GM12891 (cell line): ENCODE measurements around the gene BMPR1A.

Experiments
- PAX5 ChIP-seq: IDR thresholded peaks from 2 replicates; pipeline ENCODE4 v1.6.1; 2011; ENCODE audit warnings: low read length, moderate library complexity, mild to moderate bottlenecking; ENCODE audit not compliant: insufficient read depth, severe bottlenecking
- POLR2A ChIP-seq: IDR thresholded peaks from 2 replicates; pipeline ENCODE4 v1.6.1; 2011; ENCODE audit warnings: low read depth, low read length, control low read depth
- POLR2AphosphoS5 ChIP-seq: IDR thresholded peaks from 2 replicates; pipeline ENCODE4 v1.6.1; 2011; ENCODE audit warnings: low read depth, low read length, control low read depth
- POU2F2 ChIP-seq: IDR thresholded peaks from 2 replicates; pipeline ENCODE4 v1.6.1; 2011; ENCODE audit warnings: low read depth, mild to moderate bottlenecking, control low read depth, low read length, moderate library complexity
- TAF1 ChIP-seq: IDR thresholded peaks from 2 replicates; pipeline ENCODE4 v1.6.1; 2011; ENCODE audit warnings: low read depth, low read length, control low read depth

GRCh38 chr10:86862786-86863483 lies 106.5 kb downstream of the BMPR1A start:
- TF ChIP-seq POLR2AphosphoS5 (no peak), TAF1 (no peak), POLR2A (no peak), POU2F2 (no peak), PAX5 (no peak)
